HG03354 (cell line): ENCODE data around the gene FEV.

Experiments
- ATAC-seq: cut with Tn5 transposase; IDR thresholded peaks from one replicate; pipeline ENCODE4 v1.9.1; 2021; ENCODE audit warnings: mild to moderate bottlenecking; ENCODE audit not compliant: unreplicated experiment, poor library complexity, severe bottlenecking

Gene FEV

GRCh38 chr2:218985021-218985324 is at the start of gene FEV:
Gene FEV, minus strand, starts transcription at chr2:218985184. Its CDS starts 109 bp downstream, at chr2:218985075.
- ATAC-seq, result no peak

GRCh38 chr2:219032051-219032745 is 47.2 kb upstream of the FEV start:
- no peak for ATAC-seq

GRCh38 chr2:219031005-219031738 is 46.2 kb upstream of the FEV start:
- ATAC-seq, result no peak

- ATAC-seq, result no peak
Observed at GRCh38 chr2:219030177-219030940, 45.4 kb upstream of the FEV start.

- peak; percentile 84 for ATAC-seq
Observed at GRCh38 chr2:219029829-219030165, 44.8 kb upstream of the FEV start.

- peak; percentile 22 for ATAC-seq
Observed at GRCh38 chr2:219028996-219029828, 44.2 kb upstream of the FEV start.

- no peak for ATAC-seq
Observed at GRCh38 chr2:219028141-219028540, 43.2 kb upstream of the FEV start.

GRCh38 chr2:219027511-219028055 is 42.6 kb upstream of the FEV start:
- no peak for ATAC-seq

- no peak for ATAC-seq
Observed at GRCh38 chr2:219026946-219027345, 42.0 kb upstream of the FEV start.

- no peak for ATAC-seq
Observed at GRCh38 chr2:219025637-219026585, 40.9 kb upstream of the FEV start.

GRCh38 chr2:219024059-219024458 is 39.1 kb upstream of the FEV start:
- ATAC-seq, result no peak

GRCh38 chr2:219023045-219023605 is 38.1 kb upstream of the FEV start:
- no peak for ATAC-seq

GRCh38 chr2:219022616-219023015 is 37.6 kb upstream of the FEV start:
- ATAC-seq, result no peak

GRCh38 chr2:219022041-219022440 is 37.1 kb upstream of the FEV start:
- no peak for ATAC-seq

- ATAC-seq, result no peak
Observed at GRCh38 chr2:219021591-219021990, 36.6 kb upstream of the FEV start.

- ATAC-seq, result no peak
Observed at GRCh38 chr2:219020604-219021365, 35.8 kb upstream of the FEV start.

- no peak for ATAC-seq
Observed at GRCh38 chr2:219019436-219019835, 34.5 kb upstream of the FEV start.

GRCh38 chr2:219018726-219019125 is 33.7 kb upstream of the FEV start:
- no peak for ATAC-seq
